ENCODE measurements around the gene ANKRD45. TPM values are rescaled to one million over a fixed set of nuclear protein-coding genes. Genes with fewer than 3 reads are reported as not detected.

Gene ANKRD45
- total and polyA plus RNA-seq, 2 of the 13 experiments (the other 11 are each of a cell fraction or from before 2014, with no cell fraction given), result not detected

- no peak for TF ChIP-seq DMTF1 (CRISPR knock-in tag; IDR thresholded peaks at IDR 0.05)
- no peak for TF ChIP-seq GLMP (CRISPR knock-in tag; IDR thresholded peaks at IDR 0.05; ENCODE audit: borderline replicate concordance)
- TF ChIP-seq REST (IDR thresholded peaks at IDR 0.05; ENCODE audit: borderline replicate concordance in 1 of 2, low read depth in 1 of 2, low read length in 2 of 2), result peak in 1 of 2 experiments; percentile 44; a peak in 2 of 4 replicates
- TF ChIP-seq MXD4 (CRISPR knock-in tag; IDR thresholded peaks at IDR 0.05), result peak; percentile 76
- peak; percentile 97 for TF ChIP-seq NR2C2 (CRISPR knock-in tag; IDR thresholded peaks at IDR 0.05; ENCODE audit: borderline replicate concordance)
- no peak for TF ChIP-seq ZNF619 (CRISPR knock-in tag; IDR thresholded peaks at IDR 0.05)
- TF ChIP-seq ZNF580 (CRISPR knock-in tag; IDR thresholded peaks at IDR 0.05; ENCODE audit: borderline replicate concordance, low read depth), result peak; percentile 95
- TF ChIP-seq NR1H2 (CRISPR knock-in tag; IDR thresholded peaks at IDR 0.05; ENCODE audit: borderline replicate concordance, low read depth), result no peak
- peak; percentile 68; the same call in 1 of the 2 replicates for TF ChIP-seq ATF1 (CRISPR knock-in tag; IDR thresholded peaks at IDR 0.05)
- peak; percentile 52 for TF ChIP-seq ZNF781 (CRISPR knock-in tag; IDR thresholded peaks at IDR 0.05; ENCODE audit: borderline replicate concordance, not compliant biosample characterization)
- no peak for TF ChIP-seq ZNF674 (CRISPR knock-in tag; IDR thresholded peaks at IDR 0.05; ENCODE audit: low read depth)
- TF ChIP-seq ZBTB10 (CRISPR knock-in tag; IDR thresholded peaks at IDR 0.05; ENCODE audit: borderline replicate concordance), result no peak; the same call in 1 of the 2 replicates
- TF ChIP-seq ZNF292 (CRISPR knock-in tag; IDR thresholded peaks at IDR 0.05; ENCODE audit: borderline replicate concordance, low read depth), result peak; percentile 98
- TF ChIP-seq LBX2 (CRISPR knock-in tag; IDR thresholded peaks at IDR 0.05; ENCODE audit: borderline replicate concordance), result no peak
- no peak for TF ChIP-seq KDM1A (CRISPR knock-in tag; IDR thresholded peaks at IDR 0.05)
- peak; percentile 64; the same call in 1 of the 2 replicates for TF ChIP-seq ZNF350 (CRISPR knock-in tag; IDR thresholded peaks at IDR 0.05; ENCODE audit: borderline replicate concordance, low read depth)
Measured at GRCh38 chr1:173714759-173715537, 45.3 kb upstream of the ANKRD45 start, which contains the start of gene KLHL20 (continued).
